HepG2 (cell line): ENCODE results near the gene RAB40C. TPM values are rescaled to one million over a fixed set of nuclear protein-coding genes. Genes with fewer than 3 reads are reported as not detected.

ENCODE experiments used
- ARNT ChIP-seq: fragments of 450-650 bp; IDR thresholded peaks from 2 replicates; pipeline ENCODE4 v1.6.1; 2017
- CSRNP1 ChIP-seq: sonication (generic); formaldehyde crosslinking; IDR thresholded peaks from 2 replicates; pipeline ENCODE4 v1.8.1; 2023; ENCODE audit warnings: mild to moderate bottlenecking, missing genetic modification reagents
- ELF3 ChIP-seq: IDR thresholded peaks from 2 replicates; pipeline ENCODE4 v1.6.1; 2016; ENCODE audit warnings: missing genetic modification reagents, missing compliant biosample characterization
- HMGA1 ChIP-seq: sonication (generic); formaldehyde crosslinking; conservative IDR thresholded peaks from 2 replicates; pipeline ENCODE4 v1.4.0; 2020; ENCODE audit warnings: missing genetic modification reagents
- HOXA7 ChIP-seq: sonication (generic); formaldehyde crosslinking; IDR thresholded peaks from 2 replicates; pipeline ENCODE4 v1.8.1; 2022; ENCODE audit warnings: mild to moderate bottlenecking, missing genetic modification reagents, moderate library complexity
- IKZF4 ChIP-seq: sonication (generic); formaldehyde crosslinking; IDR thresholded peaks from 2 replicates; pipeline ENCODE4 v1.5.1; 2020; ENCODE audit warnings: borderline replicate concordance, mild to moderate bottlenecking, low read depth, missing genetic modification reagents; ENCODE audit errors: not compliant biosample characterization
- MEIS2 ChIP-seq: sonication (generic); formaldehyde crosslinking; IDR thresholded peaks from 2 replicates; pipeline ENCODE4 v1.9.0; 2021; ENCODE audit warnings: mild to moderate bottlenecking, missing genetic modification reagents
- MTF2 ChIP-seq: sonication (generic); formaldehyde crosslinking; IDR thresholded peaks from 2 replicates; pipeline ENCODE4 v1.5.0; 2020; ENCODE audit warnings: missing genetic modification reagents, borderline replicate concordance
- NFE2 ChIP-seq: sonication (generic); formaldehyde crosslinking; IDR thresholded peaks from 2 replicates; pipeline ENCODE4 v1.4.0; 2020; ENCODE audit warnings: missing genetic modification reagents
- ONECUT2 ChIP-seq: sonication (generic); formaldehyde crosslinking; IDR thresholded peaks from 2 replicates; pipeline ENCODE4 v1.4.0; 2020; ENCODE audit warnings: missing genetic modification reagents
- PHF21A ChIP-seq: sonication (generic); formaldehyde crosslinking; IDR thresholded peaks from 2 replicates; pipeline ENCODE4 v1.5.0; 2020; ENCODE audit warnings: mild to moderate bottlenecking, missing genetic modification reagents
- RBFOX2 ChIP-seq: fragments of 200-400 bp; formaldehyde crosslinking; IDR thresholded peaks from 2 replicates; pipeline ENCODE4 v1.6.1; 2017; ENCODE audit warnings: low read depth, mild to moderate bottlenecking, low read length
- SNRNP70 ChIP-seq: fragments of 200-400 bp; formaldehyde crosslinking; IDR thresholded peaks from 2 replicates; pipeline ENCODE4 v1.6.1; 2017; ENCODE audit warnings: mild to moderate bottlenecking, low read depth, low read length, moderate library complexity
- TGIF2 ChIP-seq: IDR thresholded peaks from 2 replicates; pipeline ENCODE4 v1.6.1; 2016; ENCODE audit warnings: control low read depth, missing compliant biosample characterization
- TRIM22 ChIP-seq: fragments of 450-650 bp; IDR thresholded peaks from 2 replicates; pipeline ENCODE4 v1.6.1; 2017
- YY1 ChIP-seq: IDR thresholded peaks from 2 replicates; pipeline ENCODE4 v1.6.1; 2011; ENCODE audit warnings: low read length, low read depth, moderate library complexity, mild to moderate bottlenecking; ENCODE audit not compliant: insufficient read depth, insufficient replicate concordance
- ZFP36L1 ChIP-seq: sonication (generic); formaldehyde crosslinking; IDR thresholded peaks from 2 replicates; pipeline ENCODE4 v1.8.0; 2022; ENCODE audit warnings: mild to moderate bottlenecking, missing genetic modification reagents, moderate library complexity
- ZNF264 ChIP-seq: sonication (generic); formaldehyde crosslinking; IDR thresholded peaks from 2 replicates; pipeline ENCODE4 v1.4.0; 2020; ENCODE audit warnings: missing genetic modification reagents
- ZNF430 ChIP-seq: sonication (generic); formaldehyde crosslinking; IDR thresholded peaks from 2 replicates; pipeline ENCODE4 v1.9.0; 2021; ENCODE audit warnings: mild to moderate bottlenecking, missing genetic modification reagents
- ZNF713 ChIP-seq: sonication (generic); formaldehyde crosslinking; IDR thresholded peaks from 2 replicates; pipeline ENCODE4 v1.4.0; 2020; ENCODE audit warnings: mild to moderate bottlenecking, missing genetic modification reagents
- polyA plus RNA-seq, 8 experiments: library from polyadenylated mRNA; depleted of rRNA in 3 of 8; stranded (reverse) in 7 of 8; unstranded in 1 of 8; fragments of >200 nt; fragmentation: Illumina TruSeq in 4 of 8; extraction: Trizol in 4 of 8; gene quantifications; 2 replicates each; pipeline versions ENCODE4 v1.2.1 to v1.2.3, GENCODE V29; 2011 to 2016; ENCODE audit warnings: low read depth in 4 of 8, missing spikeins in 1 of 8, mixed read lengths in 1 of 8; ENCODE audit not compliant: insufficient read depth in 1 of 8
- total RNA-seq, 5 experiments: library from RNA; depleted of rRNA; stranded (reverse); fragments of >200 nt; fragmentation: Illumina TruSeq; extraction: Trizol; gene quantifications; 2 replicates each; pipeline ENCODE4 v1.2.3, GENCODE V29; 2016; ENCODE audit warnings: low read depth in 1 of 5
- TF ChIP-seq, protein P1 (sequence below): IDR thresholded peaks from 2 replicates; pipeline ENCODE4 v1.6.1; 2012; ENCODE audit warnings: low read depth, low read length, improper control_type of control experiment
- TF ChIP-seq, protein P2 (sequence below): fragments of 450-650 bp; IDR thresholded peaks from 2 replicates; pipeline ENCODE4 v1.6.1; 2017; ENCODE audit warnings: mild to moderate bottlenecking

RAB40C gene
- total and polyA plus RNA-seq, 2 of the 13 experiments (the other 11 are each of a cell fraction or from before 2014, with no cell fraction given): 7.7 to 11.5 TPM

GRCh38 chr16:543301-544164 lies 46.3 kb upstream of the RAB40C start (continued):
- no peak for TF ChIP-seq TRIM22
- 0 out of 2 replicates have a peak, but pooled peaks have one; percentile 34 for TF ChIP-seq MEIS2 (CRISPR knock-in tag)
- TF ChIP-seq, protein P1, sequence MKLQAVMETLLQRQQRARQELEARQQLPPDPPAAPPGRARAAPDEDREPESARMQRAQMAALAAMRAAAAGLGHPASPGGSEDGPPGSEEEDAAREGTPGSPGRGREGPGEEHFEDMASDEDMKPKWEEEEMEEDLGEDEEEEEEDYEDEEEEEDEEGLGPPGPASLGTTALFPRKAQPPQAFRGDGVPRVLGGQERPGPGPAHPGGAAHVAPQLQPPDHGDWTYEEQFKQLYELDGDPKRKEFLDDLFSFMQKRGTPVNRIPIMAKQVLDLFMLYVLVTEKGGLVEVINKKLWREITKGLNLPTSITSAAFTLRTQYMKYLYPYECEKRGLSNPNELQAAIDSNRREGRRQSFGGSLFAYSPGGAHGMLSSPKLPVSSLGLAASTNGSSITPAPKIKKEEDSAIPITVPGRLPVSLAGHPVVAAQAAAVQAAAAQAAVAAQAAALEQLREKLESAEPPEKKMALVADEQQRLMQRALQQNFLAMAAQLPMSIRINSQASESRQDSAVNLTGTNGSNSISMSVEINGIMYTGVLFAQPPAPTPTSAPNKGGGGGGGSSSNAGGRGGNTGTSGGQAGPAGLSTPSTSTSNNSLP: no peak
- no peak for TF ChIP-seq SNRNP70
- TF ChIP-seq ARNT: no peak
- TF ChIP-seq PHF21A (CRISPR knock-in tag): peak; percentile 66; the same call in 1 of the 2 replicates
- TF ChIP-seq NFE2 (CRISPR knock-in tag): no peak
- TF ChIP-seq MTF2 (CRISPR knock-in tag): no peak
- TF ChIP-seq, protein P2, sequence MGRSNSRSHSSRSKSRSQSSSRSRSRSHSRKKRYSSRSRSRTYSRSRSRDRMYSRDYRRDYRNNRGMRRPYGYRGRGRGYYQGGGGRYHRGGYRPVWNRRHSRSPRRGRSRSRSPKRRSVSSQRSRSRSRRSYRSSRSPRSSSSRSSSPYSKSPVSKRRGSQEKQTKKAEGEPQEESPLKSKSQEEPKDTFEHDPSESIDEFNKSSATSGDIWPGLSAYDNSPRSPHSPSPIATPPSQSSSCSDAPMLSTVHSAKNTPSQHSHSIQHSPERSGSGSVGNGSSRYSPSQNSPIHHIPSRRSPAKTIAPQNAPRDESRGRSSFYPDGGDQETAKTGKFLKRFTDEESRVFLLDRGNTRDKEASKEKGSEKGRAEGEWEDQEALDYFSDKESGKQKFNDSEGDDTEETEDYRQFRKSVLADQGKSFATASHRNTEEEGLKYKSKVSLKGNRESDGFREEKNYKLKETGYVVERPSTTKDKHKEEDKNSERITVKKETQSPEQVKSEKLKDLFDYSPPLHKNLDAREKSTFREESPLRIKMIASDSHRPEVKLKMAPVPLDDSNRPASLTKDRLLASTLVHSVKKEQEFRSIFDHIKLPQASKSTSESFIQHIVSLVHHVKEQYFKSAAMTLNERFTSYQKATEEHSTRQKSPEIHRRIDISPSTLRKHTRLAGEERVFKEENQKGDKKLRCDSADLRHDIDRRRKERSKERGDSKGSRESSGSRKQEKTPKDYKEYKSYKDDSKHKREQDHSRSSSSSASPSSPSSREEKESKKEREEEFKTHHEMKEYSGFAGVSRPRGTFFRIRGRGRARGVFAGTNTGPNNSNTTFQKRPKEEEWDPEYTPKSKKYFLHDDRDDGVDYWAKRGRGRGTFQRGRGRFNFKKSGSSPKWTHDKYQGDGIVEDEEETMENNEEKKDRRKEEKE: no peak
- TF ChIP-seq ZNF430 (CRISPR knock-in tag): no peak
- no peak for TF ChIP-seq ELF3
- no peak for TF ChIP-seq ZFP36L1
- TF ChIP-seq HOXA7: no peak
- TF ChIP-seq HMGA1 (CRISPR knock-in tag): no peak
- TF ChIP-seq RBFOX2: peak; percentile 80
- no peak for TF ChIP-seq YY1
- no peak for TF ChIP-seq ONECUT2 (CRISPR knock-in tag)
- TF ChIP-seq ZNF264 (CRISPR knock-in tag): no peak
- no peak for TF ChIP-seq ZNF713
- TF ChIP-seq TGIF2 (CRISPR knock-in tag): no peak
- no peak for TF ChIP-seq IKZF4
- TF ChIP-seq CSRNP1: peak; percentile 54; the same call in 1 of the 2 replicates
